Endothelial cell of umbilical vein (primary cell): ENCODE measurements around the gene TDRD10. TPM values are rescaled to one million over a fixed set of nuclear protein-coding genes. Genes with fewer than 3 reads are reported as not detected.

Experiments
- BruUV-seq: library from RNA; stranded (reverse); fragments of 400-500 nt; replicated peaks from 2 replicates; lab custom pipeline; 2021; lab: Mats Ljungman, UMichigan
- CTCF ChIA-PET: fragments of 300-600, 350-600 bp; sonication (Branson Sonifier 250); formaldehyde crosslinking; loops from one replicate; lab custom pipeline; 2021; ENCODE audit warnings: antibody characterized with exemption, inconsistent platforms; lab: Charles Lee
- POLR2A ChIA-PET: fragments of 300-600, 350-600 bp; sonication (Branson Sonifier 250); formaldehyde crosslinking; loops from one replicate; lab custom pipeline; 2021; ENCODE audit warnings: antibody characterized with exemption, inconsistent platforms; lab: Charles Lee
- DNase-seq: peaks from one replicate; pipeline ENCODE4 v3.0.0-alpha.2; 2011; ENCODE audit warnings: low read depth, low spot score
- FAIRE-seq: peaks from 2 replicates; lab custom pipeline; 2011; peaks lifted over from hg19 to GRCh38; lab: Jason Lieb, UNC
- H2AFZ ChIP-seq: 2 replicates; pipeline ENCODE4 v1.6.0; 2012; ENCODE audit warnings: low read depth, low read length, control low read depth, inconsistent platforms
- H3K27ac ChIP-seq: 2 replicates; pipeline ENCODE4 v1.5.1; 2011; ENCODE audit warnings: low read depth, mild to moderate bottlenecking, control low read depth, low read length, moderate library complexity; ENCODE audit not compliant: insufficient read depth
- H3K27me3 ChIP-seq, 2 experiments: 2 replicates each; pipeline versions ENCODE4 v1.6.0 to v1.6.1; 2011; ENCODE audit warnings: low read length in 2 of 2, mixed read lengths in 1 of 2; ENCODE audit not compliant: control insufficient read depth in 2 of 2, insufficient read depth in 2 of 2
- H3K36me3 ChIP-seq, 2 experiments: 2 replicates in 1 of 2; 3 replicates in 1 of 2; pipeline ENCODE4 v1.5.1; 2011; ENCODE audit warnings: low read length in 2 of 2, mild to moderate bottlenecking in 1 of 2, moderate library complexity in 1 of 2; ENCODE audit not compliant: control insufficient read depth in 2 of 2, insufficient read depth in 2 of 2; ENCODE audit errors: extremely low read depth in 1 of 2
- H3K4me1 ChIP-seq: 3 replicates; pipeline ENCODE4 v1.5.1; 2011; ENCODE audit warnings: mild to moderate bottlenecking, low read length; ENCODE audit not compliant: control insufficient read depth, insufficient read depth; ENCODE audit errors: extremely low read depth
- H3K4me2 ChIP-seq: 2 replicates; pipeline ENCODE4 v1.6.1; 2011; ENCODE audit warnings: low read length, control low read depth, mixed read lengths; ENCODE audit not compliant: insufficient read depth
- H3K4me3 ChIP-seq, 3 experiments: fragments of 200-600 bp in 1 of 3; sonication (generic), shearing (Covaris generic) in 1 of 3; replicated peaks in 1 of 3; 2 replicates each; pipeline ENCODE4 v1.5.1; 2011 to 2016; ENCODE audit warnings: control low read depth in 3 of 3, low read length in 3 of 3, mild to moderate bottlenecking in 2 of 3, inconsistent platforms in 1 of 3, low read depth in 1 of 3, moderate library complexity in 1 of 3; ENCODE audit not compliant: insufficient read depth in 1 of 3
- H3K79me2 ChIP-seq: 2 replicates; pipeline ENCODE4 v1.6.0; 2012; ENCODE audit warnings: low read length, inconsistent platforms; ENCODE audit not compliant: control insufficient read depth, insufficient read depth
- H3K9ac ChIP-seq: replicated peaks from 2 replicates; pipeline ENCODE3; 2011; ENCODE audit warnings: low read length, control low read depth; ENCODE audit not compliant: insufficient read depth; ENCODE audit errors: extremely low read depth
- H3K9me1 ChIP-seq: replicated peaks from 3 replicates; pipeline ENCODE4 v1.6.0; 2011; ENCODE audit warnings: mild to moderate bottlenecking, low read length; ENCODE audit not compliant: control insufficient read depth, insufficient read depth; ENCODE audit errors: extremely low read depth
- H3K9me3 ChIP-seq: replicated peaks from 2 replicates; pipeline ENCODE4 v1.5.1; 2012; ENCODE audit warnings: low read length, inconsistent platforms; ENCODE audit not compliant: control insufficient read depth, insufficient read depth
- H4K20me1 ChIP-seq: replicated peaks from 2 replicates; pipeline ENCODE3; 2011; ENCODE audit warnings: mild to moderate bottlenecking, low read length; ENCODE audit not compliant: control insufficient read depth, insufficient read depth; ENCODE audit errors: extremely low read depth
- CTCF ChIP-seq, 2 donors: IDR thresholded peaks; 1 replicate in 1 of 2; 2 replicates in 1 of 2; pipeline ENCODE4 v1.5.1; 2011; ENCODE audit warnings: low read length in 2 of 2, mild to moderate bottlenecking in 2 of 2, moderate library complexity in 2 of 2, control low read depth in 1 of 2, inconsistent platforms in 1 of 2, low read depth in 1 of 2; ENCODE audit not compliant: insufficient read depth in 1 of 2; ENCODE audit errors: extremely low read depth in 1 of 2
- EZH2 ChIP-seq: IDR thresholded peaks from 2 replicates; pipeline ENCODE4 v1.6.1; 2012; ENCODE audit warnings: borderline replicate concordance, low read depth, mild to moderate bottlenecking, moderate library complexity, low read length, inconsistent platforms; ENCODE audit not compliant: severe bottlenecking
- FOS ChIP-seq: IDR thresholded peaks from 2 replicates; pipeline ENCODE4 v1.6.1; 2011; ENCODE audit warnings: mild to moderate bottlenecking, low read length, moderate library complexity, borderline replicate concordance; ENCODE audit not compliant: insufficient read depth
- GATA2 ChIP-seq: IDR thresholded peaks from 2 replicates; pipeline ENCODE4 v1.7.0; 2011; ENCODE audit warnings: low read depth, mild to moderate bottlenecking, moderate library complexity, mixed read lengths, low read length; ENCODE audit not compliant: insufficient read length, insufficient read depth
- JUN ChIP-seq: IDR thresholded peaks from 2 replicates; pipeline ENCODE4 v1.6.1; 2011; ENCODE audit warnings: borderline replicate concordance, low read depth; ENCODE audit not compliant: insufficient read length, insufficient read depth
- MAX ChIP-seq: IDR thresholded peaks from 2 replicates; pipeline ENCODE4 v1.6.1; 2011; ENCODE audit not compliant: insufficient read depth, insufficient read length
- MYC ChIP-seq: IDR thresholded peaks from one replicate; pipeline ENCODE4 v1.6.1; 2011; ENCODE audit warnings: mild to moderate bottlenecking, low read depth, low read length
- POLR2A ChIP-seq: IDR thresholded peaks from 2 replicates; pipeline ENCODE4 v1.6.1; 2012; ENCODE audit warnings: low read depth, mild to moderate bottlenecking, control low read depth, low read length
- POLR2AphosphoS5 ChIP-seq: IDR thresholded peaks from 2 replicates; pipeline ENCODE4 v1.6.1; 2012; ENCODE audit warnings: low read depth, mild to moderate bottlenecking, control low read depth, low read length, moderate library complexity; ENCODE audit not compliant: insufficient read depth
- dilution Hi-C: fragments of 300-500 bp; cut with MboI; formaldehyde crosslinking; loops from one replicate; pipeline ENCODE4 v1.15.0; 2019; ENCODE audit warnings: low sequenced_read_pairs; ENCODE audit not compliant: extremely low pct_ligation_motif_present
- intact Hi-C: fragments of 100-400 bp; cut with micrococcal nuclease; formaldehyde crosslinking; loops from one replicate; pipeline ENCODE4 v1.10.0; 2022
- polyA plus RNA-seq, 4 experiments: library from polyadenylated mRNA; depleted of rRNA in 3 of 4; stranded (reverse) in 3 of 4; unstranded in 1 of 4; fragments of >200 nt; gene quantifications; 2 replicates each; pipeline versions ENCODE4 v1.2.1 to v1.2.3, GENCODE V29; 2011 to 2012; ENCODE audit warnings: missing spikeins in 1 of 4
- total RNA-seq: library from RNA; stranded (reverse); gene quantifications from 2 replicates; pipeline ENCODE4 v1.2.3, GENCODE V29; 2021

Gene TDRD10
- total and polyA plus RNA-seq, 2 donors (not counting 3 experiments of a cell fraction or from before 2014, with no cell fraction given) = 6.1 to 9.1 TPM

- Histone ChIP-seq H3K9ac (no peak overlapping the region), H3K9me1 (no peaks in the 10 kb centered on the region)
Measured at GRCh38 chr1:154583773-154584172, 81.8 kb downstream of the TDRD10 start.

More at GRCh38 chr1:154583773-154584172, 81.8 kb downstream of the TDRD10 start:
- peaks cover 2% of the 10 kb centered on the region for H4K20me1 ChIP-seq
- no peak overlapping the region for H3K4me3 ChIP-seq
- peaks cover 28% of the 10 kb centered on the region for H3K4me1 ChIP-seq
- no peaks in the 10 kb centered on the region for H3K9me3 ChIP-seq
- BruUV-seq = TSS peak; percentile 18
- intact Hi-C loops = loop anchor here (1.0 kb wide), 2 partner anchors 24 to 295 kb away; no protein-coding TSS in a partner anchor
- TF ChIP-seq FOS = no peak
- TF ChIP-seq GATA2 = no peak
- no peak for TF ChIP-seq JUN
- TF ChIP-seq EZH2 = no peak
- TF ChIP-seq CTCF (IDR thresholded peaks at IDR 0.05; ENCODE audit: extremely low read depth in 1 of 2, insufficient read depth in 1 of 2, low read depth in 1 of 2, low read length in 2 of 2) = no peak
- no peak for TF ChIP-seq MYC
- no peak for TF ChIP-seq POLR2A
- no peak for TF ChIP-seq POLR2AphosphoS5
- no peak for TF ChIP-seq MAX
- DNase-seq (peak; percentile 38), FAIRE-seq (no peak)
- no peak overlapping the region for H2AFZ ChIP-seq
- dilution Hi-C loops = no loop called here
- peak overlapping the region; percentile 58 for H3K27ac ChIP-seq
- ChIA-PET CTCF (interaction anchor here (0.9 to 2.1 kb wide), 6 partner anchors 16 to 295 kb away, joined by 3 to 14 read pairs (median 4); partner anchors contain the start of gene CHRNB2), POLR2A (no interaction called here)
- H3K36me3 ChIP-seq = peaks cover 28 to 64% of the 10 kb centered on the region in 2 experiments
- H3K4me2 ChIP-seq = peak overlapping the region; percentile 20
- no peaks in the 10 kb centered on the region for H3K27me3 ChIP-seq
- H3K79me2 ChIP-seq = no peaks in the 10 kb centered on the region
